ENCODE measurements around the gene AASDH.

Gene AASDH

GRCh38 chr4:56406151-56406550 lies 18.9 kb upstream of the AASDH start:
- TF ChIP-seq TAF1 (IDR thresholded peaks at IDR 0.05; ENCODE audit: low read depth, low read length), result no peak
- TF ChIP-seq POU2F2 (IDR thresholded peaks at IDR 0.05; ENCODE audit: low read depth, low read length), result no peak
- no peak for TF ChIP-seq POLR2AphosphoS5 (IDR thresholded peaks at IDR 0.05; ENCODE audit: low read depth, low read length)
- TF ChIP-seq SPI1 (IDR thresholded peaks at IDR 0.05; ENCODE audit: low read depth, low read length), result no peak
- no peak for TF ChIP-seq POLR2A (IDR thresholded peaks at IDR 0.05; ENCODE audit: low read depth, low read length)
- TF ChIP-seq PAX5 (IDR thresholded peaks at IDR 0.05; ENCODE audit: insufficient read depth, low read length, severe bottlenecking), result no peak
- DNase-seq (ENCODE audit: insufficient read length, low spot score) (no peak), FAIRE-seq (no peak)

GRCh38 chr4:56405016-56405415 lies 17.7 kb upstream of the AASDH start:
- no peak for DNase-seq (ENCODE audit: insufficient read length, low spot score)
- FAIRE-seq, result no peak
- TF ChIP-seq POU2F2 (IDR thresholded peaks at IDR 0.05; ENCODE audit: low read depth, low read length), result no peak
- no peak for TF ChIP-seq TAF1 (IDR thresholded peaks at IDR 0.05; ENCODE audit: low read depth, low read length)
- no peak for TF ChIP-seq POLR2A (IDR thresholded peaks at IDR 0.05; ENCODE audit: low read depth, low read length)
- no peak for TF ChIP-seq SPI1 (IDR thresholded peaks at IDR 0.05; ENCODE audit: low read depth, low read length)
- no peak for TF ChIP-seq POLR2AphosphoS5 (IDR thresholded peaks at IDR 0.05; ENCODE audit: low read depth, low read length)
- TF ChIP-seq PAX5 (IDR thresholded peaks at IDR 0.05; ENCODE audit: insufficient read depth, low read length, severe bottlenecking), result no peak

- no peak for FAIRE-seq
- no peak for DNase-seq (ENCODE audit: insufficient read length, low spot score)
- no peak for TF ChIP-seq PAX5 (IDR thresholded peaks at IDR 0.05; ENCODE audit: insufficient read depth, low read length, severe bottlenecking)
- no peak for TF ChIP-seq SPI1 (IDR thresholded peaks at IDR 0.05; ENCODE audit: low read depth, low read length)
- no peak for TF ChIP-seq POLR2AphosphoS5 (IDR thresholded peaks at IDR 0.05; ENCODE audit: low read depth, low read length)
- no peak for TF ChIP-seq POU2F2 (IDR thresholded peaks at IDR 0.05; ENCODE audit: low read depth, low read length)
- TF ChIP-seq TAF1 (IDR thresholded peaks at IDR 0.05; ENCODE audit: low read depth, low read length), result no peak
- no peak for TF ChIP-seq POLR2A (IDR thresholded peaks at IDR 0.05; ENCODE audit: low read depth, low read length)
Measured at GRCh38 chr4:56400560-56400959, 13.3 kb upstream of the AASDH start.

GRCh38 chr4:56391270-56391669 lies 4.0 kb upstream of the AASDH start:
- TF ChIP-seq POLR2AphosphoS5 (IDR thresholded peaks at IDR 0.05; ENCODE audit: low read depth, low read length) (no peak; the same call in 1 of the 2 replicates), PAX5 (IDR thresholded peaks at IDR 0.05; ENCODE audit: insufficient read depth, low read length, severe bottlenecking) (no peak), SPI1 (IDR thresholded peaks at IDR 0.05; ENCODE audit: low read depth, low read length) (no peak), TAF1 (IDR thresholded peaks at IDR 0.05; ENCODE audit: low read depth, low read length) (no peak), POLR2A (IDR thresholded peaks at IDR 0.05; ENCODE audit: low read depth, low read length) (no peak), POU2F2 (IDR thresholded peaks at IDR 0.05; ENCODE audit: low read depth, low read length) (no peak)
- no peak for FAIRE-seq

GRCh38 chr4:56389558-56389957 lies 2.3 kb upstream of the AASDH start:
- FAIRE-seq (no peak), DNase-seq (ENCODE audit: insufficient read length, low spot score) (no peak)
- no peak for TF ChIP-seq POLR2AphosphoS5 (IDR thresholded peaks at IDR 0.05; ENCODE audit: low read depth, low read length)
- TF ChIP-seq SPI1 (IDR thresholded peaks at IDR 0.05; ENCODE audit: low read depth, low read length), result no peak
- no peak for TF ChIP-seq TAF1 (IDR thresholded peaks at IDR 0.05; ENCODE audit: low read depth, low read length)
- no peak for TF ChIP-seq PAX5 (IDR thresholded peaks at IDR 0.05; ENCODE audit: insufficient read depth, low read length, severe bottlenecking)
- TF ChIP-seq POU2F2 (IDR thresholded peaks at IDR 0.05; ENCODE audit: low read depth, low read length), result no peak
- TF ChIP-seq POLR2A (IDR thresholded peaks at IDR 0.05; ENCODE audit: low read depth, low read length), result no peak

More at GRCh38 chr4:56391270-56391669, 4.0 kb upstream of the AASDH start:
- DNase-seq (ENCODE audit: insufficient read length, low spot score), result no peak

- DNase-seq (ENCODE audit: insufficient read length, low spot score) (no peak), FAIRE-seq (peak; percentile 33)
- 0 out of 2 replicates have a peak, but pooled peaks have one; percentile 18 for TF ChIP-seq POLR2AphosphoS5 (IDR thresholded peaks at IDR 0.05; ENCODE audit: low read depth, low read length)
- TF ChIP-seq TAF1 (IDR thresholded peaks at IDR 0.05; ENCODE audit: low read depth, low read length), result no peak
Measured at GRCh38 chr4:56388306-56388705, 1.0 kb upstream of the AASDH start.

- FAIRE-seq (no peak), DNase-seq (ENCODE audit: insufficient read length, low spot score) (no peak)
- TF ChIP-seq POLR2A (IDR thresholded peaks at IDR 0.05; ENCODE audit: low read depth, low read length), result no peak
- TF ChIP-seq PAX5 (IDR thresholded peaks at IDR 0.05; ENCODE audit: insufficient read depth, low read length, severe bottlenecking), result no peak
- no peak for TF ChIP-seq SPI1 (IDR thresholded peaks at IDR 0.05; ENCODE audit: low read depth, low read length)
- no peak for TF ChIP-seq POU2F2 (IDR thresholded peaks at IDR 0.05; ENCODE audit: low read depth, low read length)
- TF ChIP-seq POLR2AphosphoS5 (IDR thresholded peaks at IDR 0.05; ENCODE audit: low read depth, low read length), result no peak
- no peak for TF ChIP-seq TAF1 (IDR thresholded peaks at IDR 0.05; ENCODE audit: low read depth, low read length)
Measured at GRCh38 chr4:56386091-56386490, 1.2 kb downstream of the AASDH start.

- TF ChIP-seq PAX5 (IDR thresholded peaks at IDR 0.05; ENCODE audit: insufficient read depth, low read length, severe bottlenecking), result no peak
- TF ChIP-seq POU2F2 (IDR thresholded peaks at IDR 0.05; ENCODE audit: low read depth, low read length), result no peak
- no peak for TF ChIP-seq TAF1 (IDR thresholded peaks at IDR 0.05; ENCODE audit: low read depth, low read length)
- TF ChIP-seq POLR2AphosphoS5 (IDR thresholded peaks at IDR 0.05; ENCODE audit: low read depth, low read length), result no peak
- TF ChIP-seq POLR2A (IDR thresholded peaks at IDR 0.05; ENCODE audit: low read depth, low read length), result no peak
- no peak for TF ChIP-seq SPI1 (IDR thresholded peaks at IDR 0.05; ENCODE audit: low read depth, low read length)
- FAIRE-seq (no peak), DNase-seq (ENCODE audit: insufficient read length, low spot score) (no peak)
Measured at GRCh38 chr4:56375458-56375857, 11.8 kb downstream of the AASDH start.

GRCh38 chr4:56374956-56375355 lies 12.3 kb downstream of the AASDH start:
- DNase-seq (ENCODE audit: insufficient read length, low spot score), result no peak
- no peak for FAIRE-seq
- TF ChIP-seq POU2F2 (IDR thresholded peaks at IDR 0.05; ENCODE audit: low read depth, low read length) (no peak), PAX5 (IDR thresholded peaks at IDR 0.05; ENCODE audit: insufficient read depth, low read length, severe bottlenecking) (no peak), TAF1 (IDR thresholded peaks at IDR 0.05; ENCODE audit: low read depth, low read length) (no peak), POLR2AphosphoS5 (IDR thresholded peaks at IDR 0.05; ENCODE audit: low read depth, low read length) (no peak), SPI1 (IDR thresholded peaks at IDR 0.05; ENCODE audit: low read depth, low read length) (no peak)

- TF ChIP-seq TAF1 (IDR thresholded peaks at IDR 0.05; ENCODE audit: low read depth, low read length) (no peak), POLR2A (IDR thresholded peaks at IDR 0.05; ENCODE audit: low read depth, low read length) (no peak), SPI1 (IDR thresholded peaks at IDR 0.05; ENCODE audit: low read depth, low read length) (no peak), POU2F2 (IDR thresholded peaks at IDR 0.05; ENCODE audit: low read depth, low read length) (no peak)
- no peak for DNase-seq (ENCODE audit: insufficient read length, low spot score)
- FAIRE-seq, result no peak
Measured at GRCh38 chr4:56372774-56373173, 14.5 kb downstream of the AASDH start.

Measured in GM12891 (cell line).